Measurements from ENCODE around the gene RPS14.

RPS14 gene

GRCh38 chr5:150397146-150397781, 52.3 kb downstream of the RPS14 start:
- TF ChIP-seq CTCF (IDR thresholded peaks at IDR 0.05; ENCODE audit: control insufficient read depth, insufficient read depth, low read depth, low read length, missing control alignments) = no peak
- DNase-seq (ENCODE audit: low read depth) = peak; percentile 16
- H3K4me3 ChIP-seq (ENCODE audit: control insufficient read depth, low read depth, low read length) = no peak overlapping the region

DNA sequence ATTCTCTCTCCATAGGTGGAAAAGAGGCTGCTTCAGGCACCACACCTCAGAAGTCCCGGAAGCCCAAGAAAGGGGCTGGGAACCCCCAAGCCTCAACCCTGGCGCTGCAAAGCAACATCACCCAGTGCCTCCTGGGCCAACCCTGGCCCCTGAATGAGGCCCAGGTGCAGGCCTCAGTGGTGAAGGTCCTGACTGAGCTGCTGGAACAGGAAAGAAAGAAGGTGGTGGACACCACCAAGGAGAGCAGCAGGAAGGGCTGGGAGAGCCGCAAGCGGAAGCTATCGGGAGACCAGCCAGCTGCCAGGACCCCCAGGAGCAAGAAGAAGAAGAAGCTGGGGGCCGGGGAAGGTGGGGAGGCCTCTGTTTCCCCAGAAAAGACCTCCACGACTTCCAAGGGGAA, 53.3 kb downstream of the RPS14 start:
- no peak overlapping the region for H3K4me3 ChIP-seq (ENCODE audit: control insufficient read depth, low read depth, low read length)
- TF ChIP-seq CTCF (IDR thresholded peaks at IDR 0.05; ENCODE audit: control insufficient read depth, insufficient read depth, low read depth, low read length, missing control alignments) = no peak

GRCh38 chr5:150395688-150395975, 53.9 kb downstream of the RPS14 start:
- DNase-seq (ENCODE audit: low read depth) = no peak
- H3K4me3 ChIP-seq (ENCODE audit: control insufficient read depth, low read depth, low read length) = no peak overlapping the region
- TF ChIP-seq CTCF (IDR thresholded peaks at IDR 0.05; ENCODE audit: control insufficient read depth, insufficient read depth, low read depth, low read length, missing control alignments) = no peak

More for the DNA sequence above, 53.3 kb downstream of the RPS14 start:
- no peak for DNase-seq (ENCODE audit: low read depth)

- no peak for DNase-seq (ENCODE audit: low read depth)
- H3K4me3 ChIP-seq (ENCODE audit: control insufficient read depth, low read depth, low read length) = no peak overlapping the region
- no peak for TF ChIP-seq CTCF (IDR thresholded peaks at IDR 0.05; ENCODE audit: control insufficient read depth, insufficient read depth, low read depth, low read length, missing control alignments)
Measured at GRCh38 chr5:150394912-150395687, 54.4 kb downstream of the RPS14 start.

- DNase-seq (ENCODE audit: low read depth) = no peak
- no peak overlapping the region for H3K4me3 ChIP-seq (ENCODE audit: control insufficient read depth, low read depth, low read length)
- TF ChIP-seq CTCF (IDR thresholded peaks at IDR 0.05; ENCODE audit: control insufficient read depth, insufficient read depth, low read depth, low read length, missing control alignments) = no peak
Measured at GRCh38 chr5:150394131-150394530, 55.4 kb downstream of the RPS14 start.

DNA sequence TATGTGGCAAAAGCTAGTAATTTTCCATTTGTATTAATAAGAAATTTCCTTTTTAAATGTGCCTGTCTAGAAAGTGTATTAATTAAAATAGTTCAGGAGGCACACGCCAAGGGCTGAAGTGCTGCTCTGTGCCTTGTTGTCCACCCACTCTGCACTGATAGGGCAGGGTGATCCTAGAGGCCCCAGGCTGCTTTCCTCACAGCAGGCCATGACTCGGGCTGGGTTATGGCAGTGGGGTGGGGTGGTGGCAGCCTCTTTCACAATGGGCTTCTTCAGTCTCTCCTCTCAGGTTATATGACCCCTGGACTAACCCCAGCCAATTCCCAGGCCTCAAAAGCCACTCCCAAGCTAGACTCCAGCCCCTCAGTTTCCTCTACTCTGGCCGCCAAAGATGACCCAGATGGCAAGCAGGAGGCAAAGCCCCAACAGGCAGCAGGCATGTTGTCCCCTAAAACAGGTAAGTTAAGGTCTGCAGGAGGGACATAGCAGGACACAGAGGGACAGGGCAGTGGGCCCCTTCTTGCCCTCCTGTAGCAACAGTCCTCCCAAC, 56.4 kb downstream of the RPS14 start:
- no peak overlapping the region for H3K4me3 ChIP-seq (ENCODE audit: control insufficient read depth, low read depth, low read length)
- DNase-seq (ENCODE audit: low read depth) = no peak
- TF ChIP-seq CTCF (IDR thresholded peaks at IDR 0.05; ENCODE audit: control insufficient read depth, insufficient read depth, low read depth, low read length, missing control alignments) = no peak

All from AG09309 (cell line).